ENCODE results near the gene SFXN3. TPM values are rescaled to one million over a fixed set of nuclear protein-coding genes. Genes with fewer than 3 reads are reported as not detected.
A peak's percentile ranks its signal among the peaks of the same experiment; 100 is the strongest.

SFXN3 gene
- total RNA-seq, 1 experiment from 2014 or later = 5.6 TPM

GRCh38 chr10:101018600-101019439 is 12.2 kb upstream of the SFXN3 start (continued):
- TF ChIP-seq ZBTB43 (CRISPR knock-in tag; IDR thresholded peaks at IDR 0.05) (no peak), CREM (CRISPR knock-in tag; IDR thresholded peaks at IDR 0.05) (no peak), MYBL2 (CRISPR knock-in tag; IDR thresholded peaks at IDR 0.05) (0 out of 2 replicates have a peak, but pooled peaks have one; percentile 43), EMX1 (CRISPR knock-in tag; IDR thresholded peaks at IDR 0.05) (no peak), STAT6 (CRISPR knock-in tag; conservative IDR thresholded peaks at IDR 0.05; ENCODE audit: low read depth) (no peak), E2F1 (CRISPR knock-in tag; IDR thresholded peaks at IDR 0.05) (no peak)

- DNase-seq (ENCODE audit: low spot score) (no peak), ATAC-seq (no peak)
- ChIA-PET CTCF (interaction anchor here (0.6 to 6.7 kb wide), 34 partner anchors 8 to 570 kb away, joined by 3 to 277 read pairs (median 5); partner anchors contain the start of genes KAZALD1, LZTS2, PDZD7 and SEMA4G), POLR2A (interaction anchor here (1.1 kb wide), 1 partner anchor 23 kb away, joined by 3 read pairs; no protein-coding TSS in a partner anchor)
- Mint-ChIP-seq H3K4me1 (peaks cover 11% of the 10 kb centered on the region), H3K27me3 (ENCODE audit: low read depth) (peaks cover 60% of the 10 kb centered on the region), H3K36me3 (no peaks in the 10 kb centered on the region), H3K27ac (no peak overlapping the region), H3K9me3 (no peaks in the 10 kb centered on the region), H3K4me3 (peak overlapping the region; percentile 38; the same call in 1 of the 2 replicates)
- TF ChIP-seq MYBL2 (CRISPR knock-in tag; IDR thresholded peaks at IDR 0.05) = no peak
- no peak for TF ChIP-seq ARID4B (CRISPR knock-in tag; IDR thresholded peaks at IDR 0.05; ENCODE audit: borderline replicate concordance)
- no peak for TF ChIP-seq NFE2L1 (CRISPR knock-in tag; IDR thresholded peaks at IDR 0.05)
- TF ChIP-seq NFATC4 (CRISPR knock-in tag; IDR thresholded peaks at IDR 0.05) = no peak
- TF ChIP-seq ZNF532 (CRISPR knock-in tag; IDR thresholded peaks at IDR 0.05; ENCODE audit: borderline replicate concordance) = no peak
- no peak for TF ChIP-seq GABPB1 (CRISPR knock-in tag; IDR thresholded peaks at IDR 0.05)
- no peak for TF ChIP-seq MXD4 (CRISPR knock-in tag; IDR thresholded peaks at IDR 0.05; ENCODE audit: borderline replicate concordance)
- no peak for TF ChIP-seq SOX15 (CRISPR knock-in tag; IDR thresholded peaks at IDR 0.05)
- no peak for TF ChIP-seq CBFB (CRISPR knock-in tag; IDR thresholded peaks at IDR 0.05; ENCODE audit: low read depth)
- TF ChIP-seq FOXP4 (CRISPR knock-in tag; IDR thresholded peaks at IDR 0.05) = no peak
- no peak for TF ChIP-seq ELF4 (CRISPR knock-in tag; IDR thresholded peaks at IDR 0.05; ENCODE audit: low read depth)
These were observed 11.7 kb upstream of the SFXN3 start for GRCh38 chr10:101019440-101019703.

All from WTC11 (cell line).